Endodermal cell (in vitro differentiated cells): ENCODE measurements around the gene WASF3. TPM values are rescaled to one million over a fixed set of nuclear protein-coding genes. Genes with fewer than 3 reads are reported as not detected.
A peak's percentile ranks its signal among the peaks of the same experiment; 100 is the strongest.

Experiments
- DNase-seq: peaks from one replicate; pipeline ENCODE4 v3.0.0-alpha.2; 2017
- H3K27ac ChIP-seq: 2 replicates; pipeline ENCODE4 v1.5.1; 2013; ENCODE audit warnings: mild to moderate bottlenecking, low read depth, low read length, moderate library complexity
- H3K27me3 ChIP-seq: 2 replicates; pipeline ENCODE4 v1.6.1; 2013; ENCODE audit warnings: mild to moderate bottlenecking, low read length, moderate library complexity; ENCODE audit not compliant: insufficient read depth, control insufficient read depth, poor library complexity, severe bottlenecking
- H3K36me3 ChIP-seq: 2 replicates; pipeline ENCODE4 v1.7.0; 2013; ENCODE audit warnings: mild to moderate bottlenecking, low read length, moderate library complexity; ENCODE audit not compliant: control insufficient read depth, insufficient read depth
- H3K4me1 ChIP-seq: one replicate; pipeline ENCODE4 v1.7.0; 2013; ENCODE audit warnings: low read length; ENCODE audit not compliant: control insufficient read depth, insufficient read depth
- H3K4me3 ChIP-seq: 2 replicates; pipeline ENCODE4 v1.5.1; 2013; ENCODE audit warnings: mild to moderate bottlenecking, low read length, moderate library complexity
- H3K9ac ChIP-seq: 2 replicates; pipeline ENCODE4 v1.6.1; 2013; ENCODE audit warnings: mild to moderate bottlenecking, low read length, moderate library complexity; ENCODE audit not compliant: poor library complexity, severe bottlenecking; ENCODE audit errors: extremely low read depth
- H3K9me3 ChIP-seq: 2 replicates; pipeline ENCODE4 v1.6.1; 2013; ENCODE audit warnings: mild to moderate bottlenecking, low read length, moderate library complexity; ENCODE audit not compliant: control insufficient read depth
- H3K27ac Mint-ChIP-seq: 2 replicates; pipeline ENCODE4 v1.8.0; 2020; ENCODE audit warnings: mixed read lengths
- H3K27me3 Mint-ChIP-seq: 2 replicates; pipeline ENCODE4 v1.8.0; 2021; ENCODE audit warnings: mild to moderate bottlenecking, mixed read lengths; ENCODE audit not compliant: insufficient read depth
- H3K36me3 Mint-ChIP-seq: 2 replicates; pipeline ENCODE4 v1.8.0; 2020; ENCODE audit warnings: low read depth, mixed read lengths
- H3K4me1 Mint-ChIP-seq: 2 replicates; pipeline ENCODE4 v1.8.0; 2020; ENCODE audit warnings: mixed read lengths
- H3K4me3 Mint-ChIP-seq: 2 replicates; pipeline ENCODE4 v1.8.0; 2020; ENCODE audit warnings: mild to moderate bottlenecking, moderate library complexity, mixed read lengths
- H3K9me3 Mint-ChIP-seq: 2 replicates; pipeline ENCODE4 v1.8.0; 2020; ENCODE audit warnings: mild to moderate bottlenecking, mixed read lengths
- CTCF ChIP-seq: fragments of 200-600 bp; sonication (generic); conservative IDR thresholded peaks from 2 replicates; pipeline ENCODE4 v1.5.0; 2021; ENCODE audit warnings: antibody characterized with exemption, mild to moderate bottlenecking
- WGBS, 2 experiments: methylation state at CpG; one replicate each; pipeline versions ENCODE4 v1.1.5 to v1.1.7; 2013; ENCODE audit warnings: missing lambda C conversion rate in 2 of 2, mixed read lengths in 1 of 2; ENCODE audit not compliant: insufficient coverage in 1 of 2, insufficient read length in 1 of 2; 5-methylcytosine and 5-hydroxymethylcytosine counted together
- total RNA-seq, 2 donors: library from RNA; stranded (reverse); fragmentation: NEBNext Ultra II Directional in 1 of 2; extraction: Animal tissue kit (Norgen Biotek cat#: 25700) in 1 of 2; gene quantifications; 2 replicates in 1 of 2; 3 replicates in 1 of 2; pipeline ENCODE4 v1.2.1, GENCODE V29; 2021

WASF3 gene
- total RNA-seq, 2 donors from 2014 or later, result 20.5 to 32.6 TPM

- H3K9me3 ChIP-seq, result no peaks in the 10 kb centered on the region
- no peaks in the 10 kb centered on the region for H3K4me1 ChIP-seq
- H3K36me3 ChIP-seq, result no peaks in the 10 kb centered on the region
- Mint-ChIP-seq H3K4me1 (peaks cover 17% of the 10 kb centered on the region), H3K9me3 (no peaks in the 10 kb centered on the region), H3K27ac (no peak overlapping the region), H3K36me3 (no peaks in the 10 kb centered on the region), H3K27me3 (peaks cover 2% of the 10 kb centered on the region), H3K4me3 (no peak overlapping the region)
- no peak overlapping the region for H3K4me3 ChIP-seq
- H3K27me3 ChIP-seq, result no peaks in the 10 kb centered on the region
- DNase-seq, result no peak
- H3K27ac ChIP-seq, result no peak overlapping the region
- H3K9ac ChIP-seq, result no peak overlapping the region
- no peak for TF ChIP-seq CTCF
- WGBS, 2 experiments, result 100% methylated on average over 1 of the region's 1 CpG
These were observed 32.3 kb downstream of the WASF3 start for GRCh38 chr13:26589754-26590153.

- no peak for DNase-seq
- no peaks in the 10 kb centered on the region for H3K36me3 Mint-ChIP-seq
- Histone ChIP-seq H3K27ac (no peak overlapping the region), H3K4me1 (no peaks in the 10 kb centered on the region), H3K9me3 (no peaks in the 10 kb centered on the region), H3K4me3 (no peak overlapping the region), H3K27me3 (no peaks in the 10 kb centered on the region), H3K9ac (no peak overlapping the region), H3K36me3 (no peaks in the 10 kb centered on the region)
- H3K9me3 Mint-ChIP-seq, result no peaks in the 10 kb centered on the region
- 100% methylated on average over 1 of the region's 2 CpGs; no CpG with 5 or more reads in 1 of the 2 experiments for WGBS, 2 experiments
- H3K4me3 Mint-ChIP-seq, result no peak overlapping the region
- H3K27me3 Mint-ChIP-seq, result peaks cover 2% of the 10 kb centered on the region
- H3K4me1 Mint-ChIP-seq, result peaks cover 16% of the 10 kb centered on the region
- H3K27ac Mint-ChIP-seq, result no peak overlapping the region
- no peak for TF ChIP-seq CTCF
These were observed 32.9 kb downstream of the WASF3 start for GRCh38 chr13:26590379-26590778.

- no peaks in the 10 kb centered on the region for H3K4me1 ChIP-seq
- no peaks in the 10 kb centered on the region for H3K9me3 Mint-ChIP-seq
- no peak for DNase-seq
These were observed 33.5 kb downstream of the WASF3 start for GRCh38 chr13:26590951-26591350.

More at GRCh38 chr13:26590951-26591350, 33.5 kb downstream of the WASF3 start:
- Histone ChIP-seq H3K9me3 (no peaks in the 10 kb centered on the region), H3K4me3 (no peak overlapping the region), H3K36me3 (no peaks in the 10 kb centered on the region), H3K9ac (no peak overlapping the region), H3K27ac (no peak overlapping the region), H3K27me3 (no peaks in the 10 kb centered on the region)
- TF ChIP-seq CTCF, result peak; percentile 43
- Mint-ChIP-seq H3K36me3 (no peaks in the 10 kb centered on the region), H3K4me3 (no peak overlapping the region), H3K4me1 (peaks cover 16% of the 10 kb centered on the region), H3K27me3 (peaks cover 2% of the 10 kb centered on the region), H3K27ac (no peak overlapping the region)
- WGBS, 2 experiments, result 86 to 96% methylated on average over 4 of the region's 4 CpGs
